HepG2 (cell line): ENCODE data around the gene TLR4. TPM values are rescaled to one million over a fixed set of nuclear protein-coding genes. Genes with fewer than 3 reads are reported as not detected.

Source experiments
- ATAC-seq: fragments of 200-7000 bp; cut with Tn5 transposase; 3 replicates; pipeline ENCODE4 v1.9.1; 2020; ENCODE audit warnings: mild to moderate bottlenecking, moderate library complexity
- BruUV-seq: library from RNA; stranded (reverse); fragments of 400-500 nt; replicated peaks from 2 replicates; lab custom pipeline; 2021; lab: Mats Ljungman, UMichigan
- CTCF ChIA-PET: fragments of 300-600 bp; formaldehyde crosslinking; extraction: SDS; loops from one replicate; lab custom pipeline; 2021; ENCODE audit warnings: low total read pairs, inconsistent platforms, low intra/inter-chr PET ratio; lab: Yijun Ruan, JAX
- POLR2A ChIA-PET: fragments of 350-600 bp; sonication (Branson Sonifier 250); formaldehyde crosslinking; loops from one replicate; lab custom pipeline; 2020; ENCODE audit warnings: antibody characterized with exemption, inconsistent platforms; lab: Yijun Ruan, JAX
- DNase-seq: peaks from one replicate; pipeline ENCODE4 v3.0.0-alpha.2; 2015; ENCODE audit warnings: low spot score
- FAIRE-seq: peaks from 3 replicates; lab custom pipeline; 2011; peaks lifted over from hg19 to GRCh38; lab: Jason Lieb, UNC
- H2AFZ ChIP-seq: one replicate; pipeline ENCODE4 v1.6.1; 2011; ENCODE audit warnings: low read length, inconsistent platforms
- H3K27ac ChIP-seq: fragments of 300-600 bp; 3 replicates; pipeline ENCODE4 v1.8.0; 2011; ENCODE audit warnings: mixed run types, mild to moderate bottlenecking, mixed read lengths, low read length, inconsistent platforms; ENCODE audit not compliant: insufficient read depth; ENCODE audit errors: extremely low read length
- H3K27me3 ChIP-seq, 2 experiments: fragments of 200-600 bp in 1 of 2; 2 replicates in 1 of 2; 3 replicates in 1 of 2; pipeline versions ENCODE4 v1.6.0 to v1.8.0; 2011; ENCODE audit warnings: low read length in 2 of 2, mild to moderate bottlenecking in 2 of 2, moderate library complexity in 2 of 2, inconsistent platforms in 1 of 2; ENCODE audit not compliant: insufficient read depth in 2 of 2, control insufficient read depth in 1 of 2
- H3K36me3 ChIP-seq, 2 experiments: fragments of 200-600 bp in 1 of 2; replicated peaks in 1 of 2; 2 replicates in 1 of 2; 3 replicates in 1 of 2; pipeline versions ENCODE4 v1.5.1 to v1.8.0; 2011; ENCODE audit warnings: low read length in 2 of 2, inconsistent platforms in 1 of 2; ENCODE audit not compliant: insufficient read depth in 2 of 2, control insufficient read depth in 1 of 2
- H3K4me1 ChIP-seq: 2 replicates; pipeline ENCODE4 v1.5.1; 2012; ENCODE audit warnings: low read length, inconsistent platforms; ENCODE audit not compliant: insufficient read depth
- H3K4me2 ChIP-seq: 2 replicates; pipeline ENCODE4 v1.6.0; 2011; ENCODE audit warnings: low read depth, low read length, inconsistent platforms
- H3K4me3 ChIP-seq, 3 experiments: fragments of 200-600 bp in 1 of 3; sonication (generic), shearing (Covaris generic) in 1 of 3; replicated peaks in 1 of 3; 2 replicates each; pipeline ENCODE4 v1.5.1; 2011 to 2016; ENCODE audit warnings: low read length in 3 of 3, inconsistent platforms in 2 of 3, low read depth in 2 of 3, mild to moderate bottlenecking in 2 of 3, control low read depth in 1 of 3, mixed read lengths in 1 of 3; ENCODE audit not compliant: insufficient read depth in 1 of 3
- H3K79me2 ChIP-seq: one replicate; pipeline ENCODE4 v1.6.1; 2011; ENCODE audit warnings: low read length, inconsistent platforms; ENCODE audit not compliant: insufficient read depth
- H3K9ac ChIP-seq: 2 replicates; pipeline ENCODE4 v1.6.0; 2011; ENCODE audit warnings: mild to moderate bottlenecking, low read depth, low read length, inconsistent platforms; ENCODE audit not compliant: insufficient read depth
- H3K9me3 ChIP-seq: 2 replicates; pipeline ENCODE4 v1.5.1; 2012; ENCODE audit warnings: mild to moderate bottlenecking, low read length
- H4K20me1 ChIP-seq: 2 replicates; pipeline ENCODE4 v1.6.0; 2011; ENCODE audit warnings: inconsistent platforms, mild to moderate bottlenecking, low read length, moderate library complexity; ENCODE audit not compliant: insufficient read depth
- AGO2 ChIP-seq: fragments of 200-400 bp; formaldehyde crosslinking; optimal IDR thresholded peaks from 2 replicates; pipeline ENCODE3; 2017; ENCODE audit warnings: mild to moderate bottlenecking, low read depth, low read length, moderate library complexity
- HMG20A ChIP-seq: IDR thresholded peaks from 2 replicates; pipeline ENCODE4 v1.6.1; 2016; ENCODE audit warnings: borderline replicate concordance
- KLF13 ChIP-seq: sonication (generic); formaldehyde crosslinking; IDR thresholded peaks from 2 replicates; pipeline ENCODE4 v1.4.0; 2020; ENCODE audit warnings: mild to moderate bottlenecking, missing genetic modification reagents
- NR2C2 ChIP-seq: sonication (generic); formaldehyde crosslinking; IDR thresholded peaks from 2 replicates; pipeline ENCODE4 v1.4.0; 2020; ENCODE audit warnings: missing genetic modification reagents, mild to moderate bottlenecking, moderate library complexity, borderline replicate concordance
- TBX3 ChIP-seq: fragments of 450-650 bp; IDR thresholded peaks from 2 replicates; pipeline ENCODE4 v1.6.1; 2017; ENCODE audit warnings: antibody characterized with exemption, mild to moderate bottlenecking, inconsistent platforms, borderline replicate concordance
- THAP8 ChIP-seq: sonication (generic); formaldehyde crosslinking; IDR thresholded peaks from 2 replicates; pipeline ENCODE4 v1.5.1; 2020; ENCODE audit warnings: missing genetic modification reagents, mild to moderate bottlenecking, borderline replicate concordance
- ZBED4 ChIP-seq: sonication (generic); formaldehyde crosslinking; IDR thresholded peaks from 2 replicates; pipeline ENCODE4 v1.4.0; 2020; ENCODE audit warnings: missing genetic modification reagents, borderline replicate concordance
- ZFP91 ChIP-seq: sonication (generic); formaldehyde crosslinking; IDR thresholded peaks from 2 replicates; pipeline ENCODE4 v1.9.0; 2022; ENCODE audit warnings: missing genetic modification reagents, mild to moderate bottlenecking, borderline replicate concordance
- ZNF280B ChIP-seq: sonication (generic); formaldehyde crosslinking; IDR thresholded peaks from 2 replicates; pipeline ENCODE4 v1.5.0; 2020; ENCODE audit warnings: missing genetic modification reagents, mild to moderate bottlenecking, borderline replicate concordance
- ZNF547 ChIP-seq: sonication (generic); formaldehyde crosslinking; IDR thresholded peaks from 2 replicates; pipeline ENCODE4 v1.5.1; 2020; ENCODE audit warnings: mild to moderate bottlenecking, missing genetic modification reagents
- ZSCAN25 ChIP-seq: sonication (generic); formaldehyde crosslinking; IDR thresholded peaks from 2 replicates; pipeline ENCODE4 v1.8.0; 2022; ENCODE audit warnings: mild to moderate bottlenecking, missing genetic modification reagents
- WGBS: methylation state at CpG from one replicate; pipeline ENCODE4 v1.1.6; 2017; ENCODE audit warnings: low lambda C conversion rate; 5-methylcytosine and 5-hydroxymethylcytosine counted together
- in situ Hi-C: cut with HindIII; loops from 2 replicates; pipeline ENCODE4 v1.10.0; 2017; ENCODE audit warnings: low pct_unique_long_range_greater_than_20kb; ENCODE audit not compliant: extremely low pct_ligation_motif_present
- intact Hi-C: fragments of 100-400 bp; cut with micrococcal nuclease; formaldehyde crosslinking; loops from one replicate; pipeline ENCODE4 v1.10.0; 2022; ENCODE audit not compliant: unreplicated experiment
- polyA plus RNA-seq, 8 experiments: library from polyadenylated mRNA; depleted of rRNA in 3 of 8; stranded (reverse) in 7 of 8; unstranded in 1 of 8; fragments of >200 nt; fragmentation: Illumina TruSeq in 4 of 8; extraction: Trizol in 4 of 8; gene quantifications; 2 replicates each; pipeline versions ENCODE4 v1.2.1 to v1.2.3, GENCODE V29; 2011 to 2016; ENCODE audit warnings: low read depth in 4 of 8, missing spikeins in 1 of 8, mixed read lengths in 1 of 8; ENCODE audit not compliant: insufficient read depth in 1 of 8
- total RNA-seq, 5 experiments: library from RNA; depleted of rRNA; stranded (reverse); fragments of >200 nt; fragmentation: Illumina TruSeq; extraction: Trizol; gene quantifications; 2 replicates each; pipeline ENCODE4 v1.2.3, GENCODE V29; 2016; ENCODE audit warnings: low read depth in 1 of 5

TLR4 gene
- total and polyA plus RNA-seq, 2 of the 13 experiments (the other 11 are each of a cell fraction or from before 2014, with no cell fraction given), result 0.07 to 0.22 TPM

- in situ Hi-C loops, result no loop called here
- H3K27me3 ChIP-seq, result no peaks in the 10 kb centered on the region
- ChIA-PET POLR2A (no interaction called here), CTCF (no interaction called here)
- no TSS peak for BruUV-seq
- no peak overlapping the region for H3K4me2 ChIP-seq
- no peak overlapping the region for H2AFZ ChIP-seq
- ATAC-seq, result no peak
- no peaks in the 10 kb centered on the region for H3K36me3 ChIP-seq
- no peak for FAIRE-seq
- intact Hi-C loops, result no loop called here
- H3K4me3 ChIP-seq, result no peak overlapping the region
- TF ChIP-seq THAP8 (CRISPR knock-in tag), result no peak
- no peak for TF ChIP-seq ZSCAN25 (CRISPR knock-in tag)
- TF ChIP-seq ZNF280B, result no peak
- no peak overlapping the region for H3K9ac ChIP-seq
- H4K20me1 ChIP-seq, result no peaks in the 10 kb centered on the region
- no peak for DNase-seq
- WGBS, result 14% methylated on average over 3 of the region's 3 CpGs
- no peaks in the 10 kb centered on the region for H3K79me2 ChIP-seq
- no peaks in the 10 kb centered on the region for H3K4me1 ChIP-seq
- H3K27ac ChIP-seq, result no peak overlapping the region
- H3K9me3 ChIP-seq, result peaks cover 11% of the 10 kb centered on the region
These were observed 666 bp upstream of the TLR4 start for GRCh38 chr9:117703537-117703936.

GRCh38 chr9:117704597-117704996 lies 394 bp downstream of the TLR4 start:
- H3K9ac ChIP-seq, result no peak overlapping the region
- no peaks in the 10 kb centered on the region for H4K20me1 ChIP-seq
- FAIRE-seq (no peak), DNase-seq (no peak), ATAC-seq (no peak)
- H3K9me3 ChIP-seq, result peaks cover 3% of the 10 kb centered on the region; the same call in 1 of the 2 replicates
- POLR2A ChIA-PET, result no interaction called here
- no peak overlapping the region for H2AFZ ChIP-seq
- WGBS, result 10% methylated on average over 1 of the region's 1 CpG
- H3K27me3 ChIP-seq, result no peaks in the 10 kb centered on the region
- H3K36me3 ChIP-seq, result no peaks in the 10 kb centered on the region
- no peak overlapping the region for H3K4me2 ChIP-seq
- CTCF ChIA-PET, result no interaction called here
- in situ Hi-C loops (no loop called here), intact Hi-C loops (no loop called here)
- no peak overlapping the region for H3K4me3 ChIP-seq
- H3K4me1 ChIP-seq, result no peaks in the 10 kb centered on the region
- no TSS peak for BruUV-seq
- no peak overlapping the region for H3K27ac ChIP-seq
- no peaks in the 10 kb centered on the region for H3K79me2 ChIP-seq
- TF ChIP-seq ZFP91 (CRISPR knock-in tag), result no peak
- no peak for TF ChIP-seq TBX3
- no peak for TF ChIP-seq NR2C2 (CRISPR knock-in tag)
- TF ChIP-seq ZBED4 (CRISPR knock-in tag), result no peak
- TF ChIP-seq AGO2, result no peak
- no peak for TF ChIP-seq HMG20A (CRISPR knock-in tag)
- TF ChIP-seq KLF13 (CRISPR knock-in tag), result no peak
- no peak for TF ChIP-seq ZNF547 (CRISPR knock-in tag)
